ENCODE results near the gene EPB41L5. TPM values are rescaled to one million over a fixed set of nuclear protein-coding genes. Genes with fewer than 3 reads are reported as not detected.

The EPB41L5 gene
- total RNA-seq, 4 donors from 2014 or later, result 9.2 to 56.5 (median 25.1) TPM

- H3K27ac ChIP-seq, result no peak overlapping the region
- TF ChIP-seq POLR2A (IDR thresholded peaks at IDR 0.05), result no peak
- no peak for TF ChIP-seq CTCF (IDR thresholded peaks at IDR 0.05)
- H3K36me3 ChIP-seq, result no peaks in the 10 kb centered on the region
- DNase-seq, result no peak
- no peaks in the 10 kb centered on the region for H3K4me1 ChIP-seq
- no peaks in the 10 kb centered on the region for H3K9me3 ChIP-seq
- H3K27me3 ChIP-seq, result no peaks in the 10 kb centered on the region
- no peak overlapping the region for H3K4me3 ChIP-seq
- intact Hi-C loops (cut with DNase I; ENCODE audit: low total_unique reads), result loop anchor here (10.0 kb wide), 1 partner anchor 90 kb away; no protein-coding TSS in a partner anchor
Measured at GRCh38 chr2:120224735-120225548, 212.1 kb downstream of the EPB41L5 start.

DNA sequence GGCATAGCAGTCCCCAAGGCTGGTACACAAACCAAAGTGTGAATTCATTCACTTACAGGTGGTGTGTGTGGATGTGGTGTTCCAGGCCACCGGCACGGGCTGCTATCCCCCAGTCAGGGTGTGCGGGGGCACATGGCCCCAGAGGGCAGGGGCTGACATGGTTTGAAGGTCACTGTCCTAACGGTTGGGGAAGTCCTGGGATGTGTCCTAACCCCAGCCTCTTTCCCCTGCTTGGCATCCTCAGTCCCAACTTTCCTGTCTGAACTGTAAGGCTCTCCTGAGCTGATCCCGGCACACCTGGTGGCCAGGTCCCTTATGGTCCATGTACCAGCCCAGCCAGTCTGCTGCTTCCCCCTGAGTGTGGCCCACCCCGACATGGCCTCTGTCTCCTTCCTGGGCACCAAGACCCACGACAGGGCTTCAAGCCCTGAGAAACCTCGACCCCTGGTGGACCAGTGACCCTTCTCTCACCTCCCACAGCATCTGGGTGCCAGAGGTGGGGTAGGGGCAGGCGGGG, 212.7 kb downstream of the EPB41L5 start:
- TF ChIP-seq POLR2A (IDR thresholded peaks at IDR 0.05) (no peak), CTCF (IDR thresholded peaks at IDR 0.05) (no peak)
- H3K36me3 ChIP-seq, result no peaks in the 10 kb centered on the region
- H3K4me1 ChIP-seq, result no peaks in the 10 kb centered on the region
- intact Hi-C loops (cut with DNase I; ENCODE audit: low total_unique reads), result loop anchor here (10.0 kb wide), 1 partner anchor 89 kb away; no protein-coding TSS in a partner anchor
- H3K27me3 ChIP-seq, result no peaks in the 10 kb centered on the region
- H3K9me3 ChIP-seq, result no peaks in the 10 kb centered on the region
- H3K27ac ChIP-seq, result no peak overlapping the region
- no peak overlapping the region for H3K4me3 ChIP-seq
- DNase-seq, result no peak

GRCh38 chr2:120226316-120226715, 213.4 kb downstream of the EPB41L5 start:
- Histone ChIP-seq H3K27ac (no peak overlapping the region), H3K4me3 (no peak overlapping the region), H3K4me1 (no peaks in the 10 kb centered on the region), H3K36me3 (no peaks in the 10 kb centered on the region), H3K9me3 (no peaks in the 10 kb centered on the region), H3K27me3 (no peaks in the 10 kb centered on the region)
- no peak for DNase-seq
- intact Hi-C loops (cut with DNase I; ENCODE audit: low total_unique reads), result loop anchor here (10.0 kb wide), 1 partner anchor 88 kb away; no protein-coding TSS in a partner anchor
- TF ChIP-seq POLR2A (IDR thresholded peaks at IDR 0.05), result no peak
- TF ChIP-seq CTCF (IDR thresholded peaks at IDR 0.05), result no peak

GRCh38 chr2:120227111-120227991, 214.5 kb downstream of the EPB41L5 start:
- no peak overlapping the region for H3K4me3 ChIP-seq
- no peak for TF ChIP-seq POLR2A (IDR thresholded peaks at IDR 0.05)
- TF ChIP-seq CTCF (IDR thresholded peaks at IDR 0.05), result no peak
- H3K9me3 ChIP-seq, result no peaks in the 10 kb centered on the region
- DNase-seq, result no peak
- no peak overlapping the region for H3K27ac ChIP-seq
- no peaks in the 10 kb centered on the region for H3K36me3 ChIP-seq
- H3K4me1 ChIP-seq, result no peaks in the 10 kb centered on the region
- no peaks in the 10 kb centered on the region for H3K27me3 ChIP-seq
- intact Hi-C loops (cut with DNase I; ENCODE audit: low total_unique reads), result loop anchor here (10.0 kb wide), 1 partner anchor 87 kb away; no protein-coding TSS in a partner anchor
